HG02571 (cell line): ENCODE results near the gene AS3MT.
"Not testable (repeated sequence)": the region's sequence is repeated elsewhere in the genome, so short reads cannot be mapped to it uniquely, and the experiment has no call there.

Source experiments
- ATAC-seq: cut with Tn5 transposase; IDR thresholded peaks from one replicate; pipeline ENCODE4 v1.9.1; 2021; ENCODE audit warnings: mild to moderate bottlenecking, moderate library complexity; ENCODE audit not compliant: unreplicated experiment

AS3MT gene

GRCh38 chr10:102869258-102870198, at the start of gene AS3MT:
AS3MT (plus strand) TSS chr10:102869470; CDS start chr10:102869593, 123 bp downstream.
- ATAC-seq: no peak

GRCh38 chr10:102820008-102820407, 49.3 kb upstream of the AS3MT start:
- ATAC-seq: not testable (repeated sequence)

- ATAC-seq: no peak
Measured at GRCh38 chr10:102822222-102822621, 47.0 kb upstream of the AS3MT start.

- ATAC-seq: no peak
Measured at GRCh38 chr10:102824664-102825063, 44.6 kb upstream of the AS3MT start.

GRCh38 chr10:102826148-102826796, 43.0 kb upstream of the AS3MT start:
- no peak for ATAC-seq

- ATAC-seq: no peak
Measured at GRCh38 chr10:102827597-102827975, 41.7 kb upstream of the AS3MT start.

- ATAC-seq: no peak
Measured at GRCh38 chr10:102831322-102832071, 37.8 kb upstream of the AS3MT start.

GRCh38 chr10:102832248-102832647, 37.0 kb upstream of the AS3MT start:
- no peak for ATAC-seq

- ATAC-seq: no peak
Measured at GRCh38 chr10:102832987-102833386, 36.3 kb upstream of the AS3MT start.

- ATAC-seq: no peak
Measured at GRCh38 chr10:102834143-102834542, 35.1 kb upstream of the AS3MT start.

GRCh38 chr10:102835007-102835482, 34.2 kb upstream of the AS3MT start:
- no peak for ATAC-seq

GRCh38 chr10:102837230-102837721, 32.0 kb upstream of the AS3MT start, which contains the start of gene CYP17A1:
CYP17A1 (minus strand) TSS chr10:102837413; CDS start chr10:102837361, 52 bp downstream.
- no peak for ATAC-seq

GRCh38 chr10:102838276-102838927, 30.9 kb upstream of the AS3MT start:
- not testable (repeated sequence) for ATAC-seq

- ATAC-seq: no peak
Measured at GRCh38 chr10:102841827-102842345, 27.4 kb upstream of the AS3MT start.

GRCh38 chr10:102843139-102843538, 26.1 kb upstream of the AS3MT start:
- not testable (repeated sequence) for ATAC-seq

- ATAC-seq: not testable (repeated sequence)
Measured at GRCh38 chr10:102844190-102844776, 25.0 kb upstream of the AS3MT start.

- ATAC-seq: no peak
Measured at GRCh38 chr10:102845352-102845902, 23.8 kb upstream of the AS3MT start.

GRCh38 chr10:102850025-102850518, 19.2 kb upstream of the AS3MT start:
- ATAC-seq: no peak

- not testable (repeated sequence) for ATAC-seq
Measured at GRCh38 chr10:102853237-102853636, 16.0 kb upstream of the AS3MT start.
